Mesendoderm (in vitro differentiated cells): ENCODE measurements around the gene CIAO3.

Experiments used
- DNase-seq: peaks from one replicate; pipeline ENCODE4 v3.0.0; 2013
- H2AK5ac ChIP-seq: 2 replicates; pipeline ENCODE4 v1.6.1; 2013; ENCODE audit warnings: low read length, inconsistent platforms
- H2BK120ac ChIP-seq: 2 replicates; pipeline ENCODE4 v1.6.1; 2013; ENCODE audit warnings: low read depth, mild to moderate bottlenecking, low read length, moderate library complexity, mixed read lengths
- H2BK15ac ChIP-seq: replicated peaks from 2 replicates; pipeline ENCODE4 v1.6.1; 2013; ENCODE audit warnings: low read depth, mild to moderate bottlenecking, moderate library complexity
- H2BK5ac ChIP-seq: 2 replicates; pipeline ENCODE4 v1.6.1; 2013; ENCODE audit warnings: low read length, inconsistent platforms
- H3K18ac ChIP-seq: 2 replicates; pipeline ENCODE4 v1.6.1; 2013; ENCODE audit warnings: mild to moderate bottlenecking, low read length, mixed read lengths
- H3K23ac ChIP-seq: one replicate; pipeline ENCODE4 v1.6.1; 2013; ENCODE audit warnings: low read length
- H3K27ac ChIP-seq: 2 replicates; pipeline ENCODE4 v1.5.1; 2013; ENCODE audit warnings: low read depth, mild to moderate bottlenecking, inconsistent platforms, low read length, moderate library complexity
- H3K27me3 ChIP-seq: 2 replicates; pipeline ENCODE4 v1.6.1; 2013; ENCODE audit warnings: low read length, control low read depth, mild to moderate bottlenecking, inconsistent platforms; ENCODE audit not compliant: insufficient read depth, poor library complexity
- H3K36me3 ChIP-seq: 2 replicates; pipeline ENCODE4 v1.6.1; 2013; ENCODE audit warnings: low read length, inconsistent platforms; ENCODE audit not compliant: control insufficient read depth, insufficient read depth
- H3K4ac ChIP-seq: one replicate; pipeline ENCODE4 v1.6.1; 2013; ENCODE audit warnings: low read depth, mild to moderate bottlenecking, low read length, moderate library complexity
- H3K4me1 ChIP-seq: 2 replicates; pipeline ENCODE4 v1.6.1; 2013; ENCODE audit warnings: low read depth, low read length, inconsistent platforms; ENCODE audit not compliant: control insufficient read depth
- H3K4me2 ChIP-seq: 2 replicates; pipeline ENCODE4 v1.6.1; 2013; ENCODE audit warnings: low read length
- H3K4me3 ChIP-seq: 2 replicates; pipeline ENCODE4 v1.5.1; 2013; ENCODE audit warnings: mild to moderate bottlenecking, low read length
- H3K56ac ChIP-seq: one replicate; pipeline ENCODE4 v1.6.1; 2013; ENCODE audit warnings: low read length
- H3K79me1 ChIP-seq: 2 replicates; pipeline ENCODE4 v1.6.1; 2013; ENCODE audit warnings: low read length, inconsistent platforms
- H3K79me2 ChIP-seq: 2 replicates; pipeline ENCODE4 v1.6.1; 2013; ENCODE audit warnings: mild to moderate bottlenecking, low read length; ENCODE audit not compliant: control insufficient read depth, insufficient read depth
- H3K9ac ChIP-seq: 2 replicates; pipeline ENCODE4 v1.6.1; 2013; ENCODE audit warnings: low read length, inconsistent platforms
- H4K5ac ChIP-seq: one replicate; pipeline ENCODE4 v1.6.1; 2013; ENCODE audit warnings: low read length
- H4K8ac ChIP-seq: one replicate; pipeline ENCODE4 v1.6.1; 2013; ENCODE audit warnings: low read depth, mild to moderate bottlenecking, control low read depth, low read length, moderate library complexity
- WGBS: extraction: QIAGEN DNeasy Blood & Tissue Kit; methylation state at CpG from one replicate; pipeline ENCODE4 v1.1.7; 2013; ENCODE audit warnings: low lambda C conversion rate, missing lambda C conversion rate; ENCODE audit not compliant: insufficient coverage; ENCODE audit errors: extremely low coverage; 5-methylcytosine and 5-hydroxymethylcytosine counted together

CIAO3 gene

GRCh38 chr16:772959-773358 lies 32.2 kb upstream of the CIAO3 start:
- Histone ChIP-seq H3K36me3 (no peaks in the 10 kb centered on the region), H4K8ac (no peak overlapping the region), H3K79me1 (no peaks in the 10 kb centered on the region), H2BK5ac (no peak overlapping the region), H2BK15ac (no peak overlapping the region), H3K4ac (no peak overlapping the region), H4K5ac (no peak overlapping the region), H3K27ac (no peak overlapping the region), H2AK5ac (no peak overlapping the region), H3K79me2 (no peaks in the 10 kb centered on the region), H3K9ac (no peak overlapping the region), H3K4me1 (no peaks in the 10 kb centered on the region), H3K23ac (no peak overlapping the region), H3K4me2 (no peak overlapping the region), H3K56ac (no peak overlapping the region), H2BK120ac (no peak overlapping the region), H3K27me3 (no peaks in the 10 kb centered on the region), H3K4me3 (no peak overlapping the region), H3K18ac (no peak overlapping the region)
- DNase-seq, result no peak
- WGBS, result no CpG with 5 or more reads among the region's 18 CpGs

DNA sequence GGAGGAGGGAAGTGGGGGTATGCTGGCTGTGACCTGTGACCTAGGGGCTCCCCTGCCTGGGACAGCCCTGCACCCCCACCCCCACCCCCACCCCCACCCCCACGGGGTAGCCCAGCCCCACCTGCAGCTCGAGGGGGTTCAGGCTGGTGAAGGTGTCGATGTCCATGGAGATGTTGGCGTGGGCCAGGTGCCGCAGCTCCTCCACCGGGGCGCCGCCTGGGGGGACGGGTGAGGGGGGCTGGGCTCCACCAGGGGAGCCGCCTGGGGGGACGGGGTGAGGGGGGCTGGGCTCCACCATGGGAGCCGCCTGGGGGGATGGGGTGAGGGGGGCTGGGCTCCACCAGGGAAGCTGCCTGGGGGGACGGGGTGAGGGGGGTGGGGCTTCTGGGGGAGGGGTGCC lies 29.6 kb upstream of the CIAO3 start:
- no peak overlapping the region for H3K4me2 ChIP-seq
- H3K4me1 ChIP-seq, result no peaks in the 10 kb centered on the region
- H3K79me1 ChIP-seq, result no peaks in the 10 kb centered on the region
- no peak overlapping the region for H2AK5ac ChIP-seq
- WGBS, result no CpG with 5 or more reads among the region's 13 CpGs
- H3K56ac ChIP-seq, result no peak overlapping the region
- H2BK15ac ChIP-seq, result no peak overlapping the region
- H4K5ac ChIP-seq, result no peak overlapping the region
- H3K4ac ChIP-seq, result no peak overlapping the region
- no peak overlapping the region for H3K27ac ChIP-seq
- no peaks in the 10 kb centered on the region for H3K36me3 ChIP-seq
- no peak overlapping the region for H3K23ac ChIP-seq
- H3K9ac ChIP-seq, result no peak overlapping the region
- H2BK120ac ChIP-seq, result no peak overlapping the region
- no peak for DNase-seq
- H3K4me3 ChIP-seq, result no peak overlapping the region
- no peaks in the 10 kb centered on the region for H3K79me2 ChIP-seq
- no peak overlapping the region for H4K8ac ChIP-seq
- H3K18ac ChIP-seq, result no peak overlapping the region
- no peaks in the 10 kb centered on the region for H3K27me3 ChIP-seq
- no peak overlapping the region for H2BK5ac ChIP-seq

DNA sequence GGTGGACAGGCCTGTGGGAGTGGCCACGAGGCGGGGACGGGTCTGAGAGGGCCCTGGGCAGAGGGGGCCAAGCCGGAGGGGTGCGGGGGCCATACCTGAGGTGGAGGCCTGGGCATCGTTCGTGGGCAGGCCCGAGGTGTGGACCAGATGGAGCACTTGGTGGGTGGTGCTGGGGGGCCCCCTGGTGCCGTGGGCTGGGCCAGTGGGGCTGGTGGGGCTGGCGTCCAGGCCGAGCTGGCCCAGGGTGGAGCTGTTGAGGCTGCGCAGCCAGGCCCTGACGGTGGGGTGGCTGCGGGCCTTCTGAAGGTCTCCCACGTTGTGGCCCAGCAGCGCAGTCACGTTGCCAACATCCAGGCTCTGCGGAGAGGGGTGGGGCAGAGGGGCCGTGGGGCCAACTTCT lies 29.1 kb upstream of the CIAO3 start:
- Histone ChIP-seq H3K4me2 (no peak overlapping the region), H3K79me1 (no peaks in the 10 kb centered on the region), H3K9ac (no peak overlapping the region), H3K79me2 (no peaks in the 10 kb centered on the region), H4K8ac (no peak overlapping the region), H2AK5ac (no peak overlapping the region), H3K23ac (no peak overlapping the region), H3K4me1 (no peaks in the 10 kb centered on the region), H3K56ac (no peak overlapping the region), H2BK15ac (no peak overlapping the region), H4K5ac (no peak overlapping the region), H2BK5ac (no peak overlapping the region), H3K4ac (no peak overlapping the region), H3K18ac (no peak overlapping the region), H3K36me3 (no peaks in the 10 kb centered on the region), H3K4me3 (no peak overlapping the region), H3K27ac (no peak overlapping the region), H2BK120ac (no peak overlapping the region), H3K27me3 (no peaks in the 10 kb centered on the region)
- no peak for DNase-seq
- WGBS, result no CpG with 5 or more reads among the region's 19 CpGs

- peak; percentile 37 for DNase-seq
- Histone ChIP-seq H3K27ac (no peak overlapping the region), H2BK120ac (no peak overlapping the region), H3K27me3 (no peaks in the 10 kb centered on the region), H2BK5ac (no peak overlapping the region), H3K4me2 (no peak overlapping the region), H3K9ac (no peak overlapping the region), H2AK5ac (no peak overlapping the region), H3K79me1 (no peaks in the 10 kb centered on the region), H3K4me3 (no peak overlapping the region), H3K23ac (no peak overlapping the region), H4K5ac (no peak overlapping the region), H3K18ac (no peak overlapping the region), H3K4me1 (no peaks in the 10 kb centered on the region), H2BK15ac (no peak overlapping the region), H3K4ac (no peak overlapping the region), H3K36me3 (no peaks in the 10 kb centered on the region), H3K56ac (peak overlapping the region; percentile 34), H4K8ac (no peak overlapping the region), H3K79me2 (no peaks in the 10 kb centered on the region)
- no CpG with 5 or more reads among the region's 20 CpGs for WGBS
Measured at GRCh38 chr16:769184-769784, 28.5 kb upstream of the CIAO3 start.

- no peak overlapping the region for H3K9ac ChIP-seq
- no CpG with 5 or more reads among the region's 21 CpGs for WGBS
- H3K27ac ChIP-seq, result no peak overlapping the region
- H4K8ac ChIP-seq, result no peak overlapping the region
- H3K4ac ChIP-seq, result no peak overlapping the region
- H3K4me1 ChIP-seq, result no peaks in the 10 kb centered on the region
- no peak overlapping the region for H2BK120ac ChIP-seq
- H3K4me3 ChIP-seq, result no peak overlapping the region
- H3K56ac ChIP-seq, result no peak overlapping the region
- no peaks in the 10 kb centered on the region for H3K79me2 ChIP-seq
- no peak overlapping the region for H3K23ac ChIP-seq
- H2BK5ac ChIP-seq, result no peak overlapping the region
- no peaks in the 10 kb centered on the region for H3K36me3 ChIP-seq
- H4K5ac ChIP-seq, result no peak overlapping the region
- H3K79me1 ChIP-seq, result no peaks in the 10 kb centered on the region
- no peak overlapping the region for H3K4me2 ChIP-seq
- no peak overlapping the region for H2AK5ac ChIP-seq
- DNase-seq, result no peak
- H3K27me3 ChIP-seq, result no peaks in the 10 kb centered on the region
- no peak overlapping the region for H2BK15ac ChIP-seq
- H3K18ac ChIP-seq, result no peak overlapping the region
Measured at GRCh38 chr16:768428-768827, 27.6 kb upstream of the CIAO3 start.

DNA sequence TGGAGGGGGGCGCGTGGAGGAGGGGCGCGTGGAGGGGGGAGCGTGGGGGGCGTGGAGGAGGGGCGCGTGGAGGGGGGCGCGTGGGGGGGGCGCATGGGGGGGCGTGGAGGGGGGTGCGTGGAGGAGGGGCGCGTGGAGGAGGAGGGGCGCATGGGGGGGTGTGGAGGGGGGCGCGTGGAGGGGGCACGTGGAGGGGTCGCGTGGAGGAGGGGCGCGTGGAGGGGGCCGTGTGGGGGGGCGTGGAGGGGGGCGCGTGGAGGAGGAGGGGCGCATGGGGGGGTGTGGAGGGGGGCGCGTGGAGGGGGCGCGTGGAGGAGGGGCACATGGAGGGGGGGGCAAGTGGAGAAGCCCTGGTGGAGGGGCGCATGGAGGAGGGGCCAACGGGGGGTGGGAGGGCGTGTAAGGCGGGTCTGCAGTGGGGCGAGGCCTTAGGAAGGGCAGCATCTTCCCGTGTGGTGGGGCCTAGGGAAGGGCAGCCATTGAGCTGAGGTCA lies 27.0 kb upstream of the CIAO3 start:
- no peak for DNase-seq
- H2AK5ac ChIP-seq, result no peak overlapping the region
- H2BK5ac ChIP-seq, result no peak overlapping the region
- no peak overlapping the region for H4K5ac ChIP-seq
- H3K4me1 ChIP-seq, result no peaks in the 10 kb centered on the region
- no CpG with 5 or more reads among the region's 38 CpGs for WGBS
- H3K36me3 ChIP-seq, result no peaks in the 10 kb centered on the region
- H3K18ac ChIP-seq, result no peak overlapping the region
- H4K8ac ChIP-seq, result no peak overlapping the region
- H2BK15ac ChIP-seq, result no peak overlapping the region
- H3K56ac ChIP-seq, result no peak overlapping the region
- H3K79me2 ChIP-seq, result no peaks in the 10 kb centered on the region
- H3K4ac ChIP-seq, result no peak overlapping the region
- no peak overlapping the region for H3K9ac ChIP-seq
- H3K27me3 ChIP-seq, result no peaks in the 10 kb centered on the region
- H3K27ac ChIP-seq, result no peak overlapping the region
- no peak overlapping the region for H2BK120ac ChIP-seq
- H3K23ac ChIP-seq, result no peak overlapping the region
- no peaks in the 10 kb centered on the region for H3K79me1 ChIP-seq
- no peak overlapping the region for H3K4me2 ChIP-seq
- no peak overlapping the region for H3K4me3 ChIP-seq
